Loucy (cell line): Measurements from ENCODE around the gene EPHA6.

Experiments used
- H2AFZ ChIP-seq: fragments of 200-600 bp; sonication (generic); 2 replicates; pipeline ENCODE4 v1.6.0; 2016; ENCODE audit warnings: antibody characterized with exemption, mild to moderate bottlenecking, low read length, moderate library complexity
- H3F3A ChIP-seq: fragments of 200-600 bp; 2 replicates; pipeline ENCODE4 v1.6.0; 2016; ENCODE audit warnings: antibody characterized with exemption, low read depth, mild to moderate bottlenecking
- H3K27me3 ChIP-seq: fragments of 200-600 bp; sonication (generic); 2 replicates; pipeline ENCODE4 v1.6.1; 2014; ENCODE audit warnings: low read length, mild to moderate bottlenecking; ENCODE audit not compliant: insufficient read depth, poor library complexity, severe bottlenecking
- H3K36me3 ChIP-seq: fragments of 200-600 bp; sonication (generic); 2 replicates; pipeline ENCODE4 v1.6.1; 2016; ENCODE audit warnings: low read length; ENCODE audit not compliant: insufficient read depth
- H3K4me1 ChIP-seq: fragments of 200-600 bp; sonication (generic); 2 replicates; pipeline ENCODE4 v1.5.1; 2014; ENCODE audit warnings: low read length, mild to moderate bottlenecking; ENCODE audit not compliant: insufficient read depth, poor library complexity, severe bottlenecking
- H3K4me2 ChIP-seq: fragments of 200-600 bp; sonication (generic); 2 replicates; pipeline ENCODE4 v1.6.0; 2014; ENCODE audit warnings: antibody characterized with exemption, low read length, low read depth, mild to moderate bottlenecking; ENCODE audit not compliant: poor library complexity, severe bottlenecking
- H3K4me3 ChIP-seq: fragments of 200-600 bp; sonication (generic); 2 replicates; pipeline ENCODE4 v1.5.1; 2014; ENCODE audit warnings: low read length, mild to moderate bottlenecking, mixed read lengths; ENCODE audit not compliant: poor library complexity, severe bottlenecking
- H3K79me2 ChIP-seq: fragments of 200-600 bp; sonication (generic); 2 replicates; pipeline ENCODE4 v1.6.1; 2014; ENCODE audit warnings: low read length; ENCODE audit not compliant: insufficient read depth
- H3K9ac ChIP-seq: fragments of 200-600 bp; sonication (generic); 2 replicates; pipeline ENCODE4 v1.6.0; 2014; ENCODE audit warnings: mild to moderate bottlenecking, low read depth, low read length, moderate library complexity; ENCODE audit not compliant: poor library complexity, severe bottlenecking
- H3K9me2 ChIP-seq: fragments of 200-600 bp; sonication (generic); replicated peaks from 2 replicates; pipeline ENCODE4 v1.6.1; 2016; ENCODE audit warnings: low read depth, low read length, mixed read lengths
- H3K9me3 ChIP-seq: fragments of 200-600 bp; sonication (generic); 2 replicates; pipeline ENCODE4 v1.6.1; 2014; ENCODE audit warnings: mild to moderate bottlenecking, antibody characterized with exemption, low read length, low read depth; ENCODE audit not compliant: insufficient read depth
- H4K20me1 ChIP-seq: fragments of 200-600 bp; sonication (generic); 2 replicates; pipeline ENCODE4 v1.6.0; 2014; ENCODE audit warnings: antibody characterized with exemption, low read length, mild to moderate bottlenecking; ENCODE audit not compliant: insufficient read depth, poor library complexity, severe bottlenecking
- CTCF ChIP-seq: fragments of 200-600 bp; sonication (generic); conservative IDR thresholded peaks from 2 replicates; pipeline ENCODE4 v1.5.1; 2014; ENCODE audit warnings: mild to moderate bottlenecking, antibody characterized with exemption, low read length
- EZH2phosphoT487 ChIP-seq: fragments of 200-600 bp; IDR thresholded peaks from 2 replicates; pipeline ENCODE4 v1.6.1; 2018; ENCODE audit warnings: antibody characterized with exemption, mild to moderate bottlenecking, moderate library complexity, borderline replicate concordance

The EPHA6 gene

DNA sequence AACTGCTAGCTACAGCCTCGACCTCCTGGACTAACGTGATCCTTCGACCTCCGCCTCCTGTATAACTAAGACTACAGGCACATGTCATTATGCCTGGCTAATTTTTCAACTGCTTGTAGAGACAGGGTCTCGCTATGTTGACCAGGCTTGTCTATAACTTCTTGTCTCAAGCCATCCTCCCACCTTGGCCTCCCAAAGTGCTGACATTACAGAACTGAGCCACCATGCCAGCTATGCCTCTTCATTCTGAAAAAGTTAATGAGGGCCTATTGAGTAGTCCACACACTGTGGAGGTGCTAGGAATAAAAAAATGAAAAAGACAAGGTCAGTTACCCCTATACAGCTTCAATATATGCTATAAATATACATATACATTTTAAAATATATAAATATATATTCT lies 18.3 kb upstream of the EPHA6 start:
- no peaks in the 10 kb centered on the region for H3F3A ChIP-seq
- no peaks in the 10 kb centered on the region for H3K79me2 ChIP-seq
- no peak overlapping the region for H2AFZ ChIP-seq
- no peak overlapping the region for H3K4me2 ChIP-seq
- TF ChIP-seq EZH2phosphoT487 (no peak), CTCF (no peak)
- H3K36me3 ChIP-seq = no peaks in the 10 kb centered on the region
- no peaks in the 10 kb centered on the region for H4K20me1 ChIP-seq
- no peaks in the 10 kb centered on the region for H3K4me1 ChIP-seq
- no peaks in the 10 kb centered on the region for H3K9me2 ChIP-seq
- no peak overlapping the region for H3K4me3 ChIP-seq
- H3K27me3 ChIP-seq = no peaks in the 10 kb centered on the region
- no peak overlapping the region for H3K9ac ChIP-seq
- H3K9me3 ChIP-seq = no peaks in the 10 kb centered on the region

DNA sequence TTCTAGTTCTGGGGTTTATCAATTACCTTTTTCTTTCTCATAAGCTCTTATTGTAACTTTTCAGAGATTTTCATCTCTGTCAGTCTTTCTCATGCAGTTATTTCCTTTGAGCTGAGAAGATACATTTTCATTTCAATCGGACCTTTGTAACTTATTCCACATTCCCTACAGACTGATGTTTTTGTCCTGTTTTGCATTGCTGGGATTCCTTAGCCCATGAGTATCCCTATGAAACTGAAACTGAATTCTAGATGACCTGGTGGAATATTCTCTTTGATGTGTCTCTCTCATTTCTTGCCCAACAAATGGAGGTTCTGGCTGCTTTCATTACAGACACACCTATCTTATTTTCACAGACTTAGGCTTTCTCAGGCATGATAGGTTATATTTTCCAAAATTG lies 10.5 kb upstream of the EPHA6 start:
- H4K20me1 ChIP-seq = no peaks in the 10 kb centered on the region
- no peak overlapping the region for H3K4me3 ChIP-seq
- H3K9me3 ChIP-seq = no peaks in the 10 kb centered on the region
- no peaks in the 10 kb centered on the region for H3K27me3 ChIP-seq
- H3K9ac ChIP-seq = no peak overlapping the region
- TF ChIP-seq CTCF (no peak), EZH2phosphoT487 (no peak)
- no peak overlapping the region for H2AFZ ChIP-seq
- no peaks in the 10 kb centered on the region for H3K4me1 ChIP-seq
- H3K36me3 ChIP-seq = no peaks in the 10 kb centered on the region
- no peaks in the 10 kb centered on the region for H3K79me2 ChIP-seq
- no peak overlapping the region for H3K4me2 ChIP-seq
- no peaks in the 10 kb centered on the region for H3F3A ChIP-seq
- no peaks in the 10 kb centered on the region for H3K9me2 ChIP-seq

GRCh38 chr3:96806341-96806740 lies 8.1 kb upstream of the EPHA6 start:
- no peak overlapping the region for H3K9ac ChIP-seq
- H3K9me3 ChIP-seq = no peaks in the 10 kb centered on the region
- H3F3A ChIP-seq = no peaks in the 10 kb centered on the region
- H2AFZ ChIP-seq = no peak overlapping the region
- H3K9me2 ChIP-seq = no peaks in the 10 kb centered on the region
- TF ChIP-seq EZH2phosphoT487 = no peak
- TF ChIP-seq CTCF = no peak
- no peak overlapping the region for H3K4me3 ChIP-seq
- no peaks in the 10 kb centered on the region for H3K36me3 ChIP-seq
- H4K20me1 ChIP-seq = no peaks in the 10 kb centered on the region
- H3K79me2 ChIP-seq = no peaks in the 10 kb centered on the region
- H3K4me2 ChIP-seq = no peak overlapping the region
- H3K4me1 ChIP-seq = no peaks in the 10 kb centered on the region
- H3K27me3 ChIP-seq = no peaks in the 10 kb centered on the region
